Loucy (cell line): ENCODE data around the gene CASP9.

Source experiments
- H2AFZ ChIP-seq: fragments of 200-600 bp; sonication (generic); 2 replicates; pipeline ENCODE4 v1.6.0; 2016; ENCODE audit warnings: antibody characterized with exemption, mild to moderate bottlenecking, low read length, moderate library complexity
- H3F3A ChIP-seq: fragments of 200-600 bp; 2 replicates; pipeline ENCODE4 v1.6.0; 2016; ENCODE audit warnings: antibody characterized with exemption, low read depth, mild to moderate bottlenecking
- H3K27me3 ChIP-seq: fragments of 200-600 bp; sonication (generic); 2 replicates; pipeline ENCODE4 v1.6.1; 2014; ENCODE audit warnings: low read length, mild to moderate bottlenecking; ENCODE audit not compliant: insufficient read depth, poor library complexity, severe bottlenecking
- H3K36me3 ChIP-seq: fragments of 200-600 bp; sonication (generic); 2 replicates; pipeline ENCODE4 v1.6.1; 2016; ENCODE audit warnings: low read length; ENCODE audit not compliant: insufficient read depth
- H3K4me1 ChIP-seq: fragments of 200-600 bp; sonication (generic); 2 replicates; pipeline ENCODE4 v1.5.1; 2014; ENCODE audit warnings: low read length, mild to moderate bottlenecking; ENCODE audit not compliant: insufficient read depth, poor library complexity, severe bottlenecking
- H3K4me2 ChIP-seq: fragments of 200-600 bp; sonication (generic); 2 replicates; pipeline ENCODE4 v1.6.0; 2014; ENCODE audit warnings: antibody characterized with exemption, low read length, low read depth, mild to moderate bottlenecking; ENCODE audit not compliant: poor library complexity, severe bottlenecking
- H3K4me3 ChIP-seq: fragments of 200-600 bp; sonication (generic); 2 replicates; pipeline ENCODE4 v1.5.1; 2014; ENCODE audit warnings: low read length, mild to moderate bottlenecking, mixed read lengths; ENCODE audit not compliant: poor library complexity, severe bottlenecking
- H3K79me2 ChIP-seq: fragments of 200-600 bp; sonication (generic); 2 replicates; pipeline ENCODE4 v1.6.1; 2014; ENCODE audit warnings: low read length; ENCODE audit not compliant: insufficient read depth
- H3K9ac ChIP-seq: fragments of 200-600 bp; sonication (generic); 2 replicates; pipeline ENCODE4 v1.6.0; 2014; ENCODE audit warnings: mild to moderate bottlenecking, low read depth, low read length, moderate library complexity; ENCODE audit not compliant: poor library complexity, severe bottlenecking
- H3K9me2 ChIP-seq: fragments of 200-600 bp; sonication (generic); replicated peaks from 2 replicates; pipeline ENCODE4 v1.6.1; 2016; ENCODE audit warnings: low read depth, low read length, mixed read lengths
- H3K9me3 ChIP-seq: fragments of 200-600 bp; sonication (generic); 2 replicates; pipeline ENCODE4 v1.6.1; 2014; ENCODE audit warnings: mild to moderate bottlenecking, antibody characterized with exemption, low read length, low read depth; ENCODE audit not compliant: insufficient read depth
- H4K20me1 ChIP-seq: fragments of 200-600 bp; sonication (generic); 2 replicates; pipeline ENCODE4 v1.6.0; 2014; ENCODE audit warnings: antibody characterized with exemption, low read length, mild to moderate bottlenecking; ENCODE audit not compliant: insufficient read depth, poor library complexity, severe bottlenecking
- CTCF ChIP-seq: fragments of 200-600 bp; sonication (generic); conservative IDR thresholded peaks from 2 replicates; pipeline ENCODE4 v1.5.1; 2014; ENCODE audit warnings: mild to moderate bottlenecking, antibody characterized with exemption, low read length
- EZH2phosphoT487 ChIP-seq: fragments of 200-600 bp; IDR thresholded peaks from 2 replicates; pipeline ENCODE4 v1.6.1; 2018; ENCODE audit warnings: antibody characterized with exemption, mild to moderate bottlenecking, moderate library complexity, borderline replicate concordance

Gene CASP9

DNA sequence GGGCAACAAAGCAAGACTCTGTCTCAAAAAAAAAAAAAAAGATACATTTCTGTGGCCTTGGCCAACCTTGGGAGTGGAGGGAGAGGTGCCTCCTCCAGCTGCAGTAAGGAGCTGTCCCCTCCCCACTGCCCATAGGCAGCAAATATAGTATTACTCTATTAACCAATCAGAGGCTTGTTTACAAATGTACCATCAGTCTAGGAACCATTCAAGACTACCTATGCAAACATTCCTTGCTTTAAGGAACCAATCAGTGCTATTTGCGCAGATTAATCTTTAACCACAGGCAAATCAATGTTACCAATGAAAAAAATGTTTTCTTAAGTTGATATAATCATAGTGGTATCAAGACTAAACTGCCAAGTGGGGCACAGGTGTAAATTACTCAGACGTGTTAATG is 66.4 kb downstream of the CASP9 start:
- H3K9ac ChIP-seq: no peak overlapping the region
- H2AFZ ChIP-seq: no peak overlapping the region
- H3K9me3 ChIP-seq: no peaks in the 10 kb centered on the region
- H3K4me3 ChIP-seq: no peak overlapping the region
- no peak for TF ChIP-seq EZH2phosphoT487
- TF ChIP-seq CTCF: no peak
- H3K4me2 ChIP-seq: no peak overlapping the region
- H3K27me3 ChIP-seq: no peaks in the 10 kb centered on the region
- H3K4me1 ChIP-seq: no peaks in the 10 kb centered on the region
- no peaks in the 10 kb centered on the region for H3K9me2 ChIP-seq
- H4K20me1 ChIP-seq: no peaks in the 10 kb centered on the region
- H3K79me2 ChIP-seq: no peaks in the 10 kb centered on the region
- no peaks in the 10 kb centered on the region for H3F3A ChIP-seq
- H3K36me3 ChIP-seq: no peaks in the 10 kb centered on the region

DNA sequence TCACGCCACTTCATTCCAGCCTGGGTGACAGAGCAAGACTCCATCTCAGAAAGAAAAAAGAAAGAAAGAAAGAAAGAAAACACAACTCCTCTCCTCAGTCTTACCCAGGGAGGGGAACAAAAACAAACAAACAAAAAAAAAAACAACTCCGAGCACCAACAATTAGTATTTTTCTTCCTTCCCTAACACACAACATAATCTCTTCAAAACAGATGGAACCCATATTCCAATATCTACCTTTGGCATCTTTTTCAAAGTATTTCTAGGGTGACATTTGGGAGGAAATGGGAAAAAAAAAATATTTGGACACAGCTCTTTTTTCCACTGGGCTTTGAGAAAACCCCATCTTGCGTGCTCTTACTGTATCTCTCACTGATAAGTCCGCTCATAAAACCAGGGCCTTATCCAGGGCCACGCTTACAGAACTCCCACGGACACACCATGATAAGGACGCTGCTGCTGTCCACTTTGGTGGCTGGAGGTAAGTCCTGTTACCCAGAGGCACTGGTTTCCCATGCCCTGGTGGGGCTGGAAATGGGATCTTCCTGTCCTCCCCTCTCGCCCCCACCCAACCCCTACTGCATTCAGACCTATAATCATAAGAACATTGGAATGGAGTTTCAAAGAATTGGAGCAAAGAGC is 67.6 kb downstream of the CASP9 start, which contains the start of gene CELA2A:
TSS of gene CELA2A (plus strand) at position 420 of the 642 bp plus-strand sequence. CDS start at position 442, 22 bp downstream.
- Histone ChIP-seq H3K9me3 (no peaks in the 10 kb centered on the region), H3K79me2 (no peaks in the 10 kb centered on the region), H3K36me3 (no peaks in the 10 kb centered on the region), H2AFZ (no peak within 1 kb of the TSS), H3K4me2 (no peak within 1 kb of the TSS), H3K9ac (no peak within 1 kb of the TSS), H3K4me1 (no peaks in the 10 kb centered on the region), H3K27me3 (no peaks in the 10 kb centered on the region), H4K20me1 (no peaks in the 10 kb centered on the region), H3K4me3 (no peak within 1 kb of the TSS), H3F3A (no peaks in the 10 kb centered on the region), H3K9me2 (no peaks in the 10 kb centered on the region)
- TF ChIP-seq CTCF: no peak
- TF ChIP-seq EZH2phosphoT487: no peak

- H4K20me1 ChIP-seq: no peaks in the 10 kb centered on the region
- H3K27me3 ChIP-seq: no peaks in the 10 kb centered on the region
- H3K9me3 ChIP-seq: no peaks in the 10 kb centered on the region
- H3K4me1 ChIP-seq: no peaks in the 10 kb centered on the region
- no peak overlapping the region for H3K4me3 ChIP-seq
- no peak for TF ChIP-seq CTCF
- TF ChIP-seq EZH2phosphoT487: no peak
- no peak overlapping the region for H3K9ac ChIP-seq
- H3F3A ChIP-seq: no peaks in the 10 kb centered on the region
- no peak overlapping the region for H2AFZ ChIP-seq
- no peak overlapping the region for H3K4me2 ChIP-seq
- H3K79me2 ChIP-seq: no peaks in the 10 kb centered on the region
- H3K9me2 ChIP-seq: no peaks in the 10 kb centered on the region
- H3K36me3 ChIP-seq: no peaks in the 10 kb centered on the region
Measured at GRCh38 chr1:15455522-15455921, 68.5 kb downstream of the CASP9 start.
